Peyer's patch (tissue), 4 donors: Measurements from ENCODE around the gene CORO7. TPM values are rescaled to one million over a fixed set of nuclear protein-coding genes. Genes with fewer than 3 reads are reported as not detected.
A peak's percentile ranks its signal among the peaks of the same experiment; 100 is the strongest.

Source experiments
- DNase-seq, 3 donors: peaks; one replicate each; pipeline ENCODE4 v3.0.0-alpha.2; 2017 to 2019
- H3K27ac ChIP-seq, 4 donors: fragments of 200-600 bp; sonication (generic); one replicate each; pipeline ENCODE4 v1.5.1; 2016 to 2019
- H3K27me3 ChIP-seq, 2 donors: fragments of 200-600 bp; sonication (generic); one replicate each; pipeline ENCODE4 v1.5.1; 2019
- H3K36me3 ChIP-seq, 3 donors: fragments of 200-600 bp; sonication (generic); one replicate each; pipeline ENCODE4 v1.5.1; 2016 to 2019
- H3K4me1 ChIP-seq, 4 donors: fragments of 200-600 bp; sonication (generic); one replicate each; pipeline ENCODE4 v1.5.1; 2016 to 2019
- H3K4me3 ChIP-seq, 4 donors: fragments of 200-600 bp; sonication (generic); 1 replicate in 3 of 4; 2 replicates in 1 of 4; pipeline ENCODE4 v1.5.1; 2016 to 2019; ENCODE audit warnings: mild to moderate bottlenecking in 1 of 4
- H3K9me3 ChIP-seq, 4 donors: fragments of 200-600 bp; sonication (generic); one replicate each; pipeline ENCODE4 v1.5.1; 2016 to 2019; ENCODE audit warnings: mild to moderate bottlenecking in 1 of 4
- POLR2A ChIP-seq, 2 donors: fragments of 450-650 bp; IDR thresholded peaks; one replicate each; pipeline ENCODE4 v1.5.1; 2017; ENCODE audit warnings: antibody characterized with exemption in 2 of 2, mild to moderate bottlenecking in 2 of 2, moderate library complexity in 2 of 2
- total RNA-seq, 4 donors: library from RNA; depleted of rRNA; stranded (reverse); fragments of >200 nt; gene quantifications; one replicate each; pipeline ENCODE4 v1.1.0, GENCODE V29; 2016
- TF ChIP-seq, protein P1 (sequence below), 6 experiments: fragments of 450-650 bp in 4 of 6; fragments of 200-600 bp in 2 of 6; sonication (generic) in 1 of 6; IDR thresholded peaks; one replicate each; pipeline ENCODE4 v1.5.1; 2017 to 2019; ENCODE audit warnings: antibody characterized with exemption in 6 of 6, mild to moderate bottlenecking in 3 of 6, moderate library complexity in 1 of 6

The CORO7 gene
- total RNA-seq, 4 donors from 2014 or later: 73.4 to 219 (median 110) TPM

DNA sequence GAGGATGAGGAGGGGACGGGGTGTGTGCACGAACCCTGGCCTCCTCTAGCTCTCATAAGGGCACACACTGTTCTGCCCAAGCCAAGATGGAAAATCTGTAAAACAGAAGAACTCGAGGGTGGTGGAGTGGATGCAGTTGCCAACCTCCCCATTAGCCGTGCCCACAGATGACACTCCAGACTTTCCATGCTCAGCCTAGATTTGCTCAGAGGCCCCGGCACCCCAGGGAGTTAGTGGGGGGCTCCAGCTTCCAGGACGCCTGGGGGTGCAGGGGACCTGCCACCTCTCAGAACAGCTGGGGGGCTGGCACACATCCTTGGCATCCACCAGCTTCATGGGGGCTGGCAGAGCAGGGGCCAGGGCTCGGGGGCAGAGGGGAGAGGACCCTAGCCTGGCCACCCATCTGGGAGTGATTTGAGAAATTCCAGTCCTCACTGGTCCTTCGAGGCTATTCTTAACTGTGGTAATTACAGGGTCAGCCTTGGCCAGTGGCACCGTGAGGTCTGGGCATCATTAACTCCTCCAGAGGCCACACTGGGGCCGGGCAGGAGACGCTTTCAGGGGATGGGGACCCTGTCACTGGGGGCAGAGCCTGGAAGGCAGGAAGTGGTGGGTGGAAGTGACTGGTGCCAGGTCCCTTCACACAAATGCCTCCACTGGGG lies 30.5 kb downstream of the CORO7 start:
- DNase-seq: no peak
- Histone ChIP-seq H3K4me3 (no peak overlapping the region), H3K27me3 (no peaks in the 10 kb centered on the region), H3K27ac (peak overlapping the region in 2 of 4 donors; percentile 1 to 2), H3K36me3 (peaks cover 0 to 93% (median 0%) of the 10 kb centered on the region in 3 donors), H3K9me3 (no peaks in the 10 kb centered on the region), H3K4me1 (no peaks in the 10 kb centered on the region)
- no peak for TF ChIP-seq POLR2A (IDR thresholded peaks at IDR 0.05)
- TF ChIP-seq, protein P1, sequence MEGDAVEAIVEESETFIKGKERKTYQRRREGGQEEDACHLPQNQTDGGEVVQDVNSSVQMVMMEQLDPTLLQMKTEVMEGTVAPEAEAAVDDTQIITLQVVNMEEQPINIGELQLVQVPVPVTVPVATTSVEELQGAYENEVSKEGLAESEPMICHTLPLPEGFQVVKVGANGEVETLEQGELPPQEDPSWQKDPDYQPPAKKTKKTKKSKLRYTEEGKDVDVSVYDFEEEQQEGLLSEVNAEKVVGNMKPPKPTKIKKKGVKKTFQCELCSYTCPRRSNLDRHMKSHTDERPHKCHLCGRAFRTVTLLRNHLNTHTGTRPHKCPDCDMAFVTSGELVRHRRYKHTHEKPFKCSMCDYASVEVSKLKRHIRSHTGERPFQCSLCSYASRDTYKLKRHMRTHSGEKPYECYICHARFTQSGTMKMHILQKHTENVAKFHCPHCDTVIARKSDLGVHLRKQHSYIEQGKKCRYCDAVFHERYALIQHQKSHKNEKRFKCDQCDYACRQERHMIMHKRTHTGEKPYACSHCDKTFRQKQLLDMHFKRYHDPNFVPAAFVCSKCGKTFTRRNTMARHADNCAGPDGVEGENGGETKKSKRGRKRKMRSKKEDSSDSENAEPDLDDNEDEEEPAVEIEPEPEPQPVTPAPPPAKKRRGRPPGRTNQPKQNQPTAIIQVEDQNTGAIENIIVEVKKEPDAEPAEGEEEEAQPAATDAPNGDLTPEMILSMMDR (IDR thresholded peaks at IDR 0.05): no peak

DNA sequence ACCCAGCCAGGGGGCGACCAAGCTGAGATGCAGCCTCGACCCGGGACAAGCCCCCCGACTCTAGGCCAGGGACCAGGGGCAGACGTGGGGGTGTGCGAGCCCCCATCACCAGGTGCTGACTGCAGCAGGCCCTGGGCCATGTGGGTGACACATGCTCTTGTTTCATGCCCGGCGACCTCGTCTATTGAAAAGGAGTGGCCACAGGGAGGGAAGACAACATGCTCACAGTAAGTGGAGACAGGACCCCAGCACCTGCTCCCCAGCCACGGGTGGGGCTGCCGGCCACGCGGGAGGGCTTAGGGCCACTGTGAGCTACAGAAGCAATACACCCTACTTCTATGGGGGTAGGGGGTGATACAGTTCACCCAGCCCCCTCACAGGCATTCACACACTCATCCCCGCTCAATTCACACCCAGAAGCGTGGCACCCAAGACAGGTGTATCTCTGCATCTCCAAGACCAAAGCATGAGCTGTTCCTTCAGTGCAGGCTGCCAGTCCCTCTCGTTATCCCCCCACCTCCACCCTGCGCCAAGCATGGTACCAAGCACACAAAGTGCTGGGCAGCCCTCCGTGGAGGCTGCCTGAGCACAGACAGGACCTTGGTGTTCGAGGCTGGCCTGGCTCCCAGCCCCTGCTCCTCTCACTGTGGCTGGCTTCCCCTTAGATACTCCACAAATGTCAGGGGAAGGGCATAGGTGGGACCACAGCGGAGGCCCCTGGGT lies 31.2 kb downstream of the CORO7 start:
- no peaks in the 10 kb centered on the region for H3K4me1 ChIP-seq
- TF ChIP-seq POLR2A (IDR thresholded peaks at IDR 0.05): no peak
- TF ChIP-seq, protein P1 (IDR thresholded peaks at IDR 0.05): no peak
- no peaks in the 10 kb centered on the region for H3K9me3 ChIP-seq
- no peak for DNase-seq
- H3K27ac ChIP-seq: no peak overlapping the region
- no peak overlapping the region for H3K4me3 ChIP-seq
- H3K36me3 ChIP-seq: peaks cover 0 to 90% (median 0%) of the 10 kb centered on the region in 3 donors
- H3K27me3 ChIP-seq: no peaks in the 10 kb centered on the region

DNA sequence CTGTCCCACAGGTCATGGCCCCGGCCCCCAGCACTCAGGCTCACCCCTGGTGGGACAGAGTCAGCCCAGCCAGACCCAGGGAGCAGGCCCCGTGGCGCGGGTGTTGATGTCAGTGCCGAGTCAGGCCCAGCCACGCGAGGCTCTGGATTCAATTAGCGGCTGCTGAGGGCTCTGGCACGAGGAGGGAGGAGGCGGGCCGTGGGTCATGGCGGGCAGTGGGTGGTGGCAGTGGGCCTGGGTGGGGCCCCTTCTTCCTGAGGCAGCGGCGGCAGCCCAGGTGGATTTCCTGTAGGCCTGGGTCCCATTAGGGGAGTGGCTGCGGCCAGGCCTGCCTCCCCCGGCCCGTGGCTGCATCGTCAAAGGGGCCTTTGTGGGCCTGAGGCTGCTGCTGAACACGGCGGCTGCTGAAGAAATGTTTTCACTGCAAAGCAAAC lies 31.9 kb downstream of the CORO7 start:
- Histone ChIP-seq H3K36me3 (peaks cover 0 to 83% (median 0%) of the 10 kb centered on the region in 3 donors), H3K4me3 (no peak overlapping the region), H3K27me3 (no peaks in the 10 kb centered on the region), H3K9me3 (no peaks in the 10 kb centered on the region), H3K4me1 (no peaks in the 10 kb centered on the region), H3K27ac (no peak overlapping the region)
- no peak for DNase-seq
- TF ChIP-seq POLR2A (IDR thresholded peaks at IDR 0.05): no peak
- TF ChIP-seq, protein P1 (IDR thresholded peaks at IDR 0.05): no peak

DNA sequence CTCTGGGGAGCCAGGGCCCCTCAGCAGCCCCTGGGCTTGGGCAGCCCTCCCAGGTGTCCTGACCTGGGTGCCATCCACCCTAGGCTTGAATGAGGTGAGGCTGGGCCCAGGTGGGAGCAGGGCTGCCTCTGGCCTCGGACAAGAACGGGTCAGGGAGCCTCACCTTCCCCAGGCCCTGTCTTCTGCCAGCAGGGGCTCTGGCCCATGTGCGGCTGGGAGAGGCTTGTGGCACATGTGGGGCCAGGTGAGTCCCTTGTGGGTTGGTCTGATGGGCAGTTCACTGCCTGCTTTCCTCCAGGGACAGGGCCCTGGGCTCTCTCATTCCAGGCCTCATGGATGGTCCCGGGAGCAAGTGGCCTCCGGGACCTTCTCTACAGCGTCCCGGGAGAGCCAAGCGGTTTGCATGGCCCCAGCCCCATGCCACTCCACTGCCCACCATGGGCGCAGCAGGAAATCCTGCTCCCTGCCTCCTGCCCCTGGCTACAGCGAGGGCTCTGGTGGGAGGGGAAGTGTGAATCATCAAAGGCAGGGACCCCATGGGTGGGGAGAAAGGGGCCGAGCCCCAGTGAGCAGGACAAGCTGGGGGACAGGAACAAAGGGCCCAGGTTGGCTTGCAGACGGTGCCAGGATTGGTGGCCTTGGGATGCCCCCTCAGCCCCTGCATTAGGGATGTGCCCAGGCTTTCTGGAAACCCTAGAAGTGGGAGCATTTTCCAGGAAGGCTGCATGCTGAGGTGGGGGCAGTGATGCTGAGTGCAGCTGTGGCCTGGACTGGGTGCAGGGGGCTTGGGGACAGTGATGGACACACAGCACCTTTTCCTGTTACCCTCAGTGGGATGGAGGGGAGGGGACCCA lies 32.6 kb downstream of the CORO7 start:
- TF ChIP-seq POLR2A (IDR thresholded peaks at IDR 0.05): no peak
- TF ChIP-seq, protein P1 (IDR thresholded peaks at IDR 0.05): no peak
- Histone ChIP-seq H3K9me3 (no peaks in the 10 kb centered on the region), H3K36me3 (peaks cover 0 to 76% (median 0%) of the 10 kb centered on the region in 3 donors), H3K4me1 (no peaks in the 10 kb centered on the region), H3K4me3 (no peak overlapping the region), H3K27ac (no peak overlapping the region), H3K27me3 (no peaks in the 10 kb centered on the region)
- no peak for DNase-seq

DNA sequence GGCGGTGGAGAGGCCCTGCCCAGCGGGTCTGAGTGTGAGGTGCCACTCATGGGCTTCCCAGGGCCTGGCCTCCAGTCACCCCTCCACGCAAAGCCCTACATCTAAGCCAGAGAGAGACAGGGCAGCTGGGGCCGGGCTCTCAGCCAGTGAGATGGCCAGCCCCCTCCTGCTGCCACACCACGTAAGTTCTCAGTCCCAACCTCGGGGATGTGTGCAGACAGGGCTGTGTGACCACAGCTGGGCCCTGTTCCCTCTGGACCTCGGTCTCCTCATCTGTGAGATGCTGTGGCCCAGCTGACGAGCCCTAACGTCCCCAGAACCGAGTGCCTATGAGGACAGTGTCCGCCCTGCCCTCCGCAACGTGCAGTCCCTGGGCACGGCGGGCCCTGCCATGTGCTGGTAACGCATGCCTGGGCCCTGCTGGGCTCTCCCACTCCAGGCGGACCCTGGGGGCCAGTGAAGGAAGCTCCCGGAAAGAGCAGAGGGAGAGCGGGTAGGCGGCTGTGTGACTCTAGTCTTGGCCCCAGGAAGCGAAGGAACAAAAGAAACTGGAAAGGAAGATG lies 33.5 kb downstream of the CORO7 start:
- DNase-seq: no peak
- Histone ChIP-seq H3K36me3 (peaks cover 0 to 66% (median 0%) of the 10 kb centered on the region in 3 donors), H3K4me1 (peaks cover 0 to under 1% (median 0%) of the 10 kb centered on the region in 4 donors)

More for the DNA sequence above, 33.5 kb downstream of the CORO7 start:
- Histone ChIP-seq H3K27ac (no peak overlapping the region), H3K27me3 (no peaks in the 10 kb centered on the region), H3K4me3 (no peak overlapping the region), H3K9me3 (no peaks in the 10 kb centered on the region)
- TF ChIP-seq POLR2A (IDR thresholded peaks at IDR 0.05): no peak
- TF ChIP-seq, protein P1 (IDR thresholded peaks at IDR 0.05): no peak
